ENCODE data around the gene FMN1. TPM values are rescaled to one million over a fixed set of nuclear protein-coding genes. Genes with fewer than 3 reads are reported as not detected.

Gene FMN1
- polyA plus RNA-seq, 2 of the 4 experiments (the other 2 are of a cell fraction): 0.53 to 2.2 TPM

GRCh38 chr15:33126559-33127290, 67.8 kb downstream of the FMN1 start:
- CTCF ChIA-PET: interaction anchor here (0.6 to 16.2 kb wide), 2 partner anchors 30 to 107 kb away, joined by 3 to 346 read pairs; no protein-coding TSS in a partner anchor
- WGBS (ENCODE audit: missing lambda C conversion rate): 44% methylated on average over 13 of the region's 13 CpGs
- FAIRE-seq (peak; percentile 18), DNase-seq (ENCODE audit: low read depth in 1 of 2, low spot score in 1 of 2) (peak; percentile 33 to 70), ATAC-seq (peak; percentile 62 to 68; a peak in 4 of 6 replicates)
- POLR2A ChIA-PET: no interaction called here
- H3K4me1 ChIP-seq: peaks cover 6% of the 10 kb centered on the region; the same call in 1 of the 3 replicates
- H3K4me3 ChIP-seq: no peak overlapping the region
- TF ChIP-seq RFX5 (IDR thresholded peaks at IDR 0.05) (no peak), POLR2A (IDR thresholded peaks at IDR 0.05; ENCODE audit: low read length) (no peak), FOXS1 (CRISPR knock-in tag; IDR thresholded peaks at IDR 0.05) (no peak), CHD4 (IDR thresholded peaks at IDR 0.05; ENCODE audit: borderline replicate concordance) (no peak), EHMT2 (IDR thresholded peaks at IDR 0.05; ENCODE audit: low read depth) (no peak), ZC3H11A (IDR thresholded peaks at IDR 0.05) (no peak), HOXB5 (CRISPR knock-in tag; IDR thresholded peaks at IDR 0.05) (no peak)
- H3K27ac ChIP-seq: no peak overlapping the region
- no peaks in the 10 kb centered on the region for H3K9me3 ChIP-seq
- peak overlapping the region; percentile 38; the same call in 1 of the 3 replicates for H3K4me2 ChIP-seq

- peak; percentile 59 for FAIRE-seq
- no peak for DNase-seq (ENCODE audit: low read depth in 1 of 2, low spot score in 1 of 2)
- TF ChIP-seq FOSB (CRISPR knock-in tag; IDR thresholded peaks at IDR 0.05) (no peak), JUN (IDR thresholded peaks at IDR 0.05) (no peak), EHMT2 (IDR thresholded peaks at IDR 0.05; ENCODE audit: low read depth) (no peak), HES2 (IDR thresholded peaks at IDR 0.05) (no peak), FOXS1 (CRISPR knock-in tag; IDR thresholded peaks at IDR 0.05) (no peak), HOXB5 (CRISPR knock-in tag; IDR thresholded peaks at IDR 0.05) (no peak), MAFK (IDR thresholded peaks at IDR 0.05; ENCODE audit: partially characterized antibody) (no peak), PBX3 (IDR thresholded peaks at IDR 0.05) (no peak)
- H3K4me3 ChIP-seq: no peak overlapping the region
- 86% methylated on average over 7 of the region's 7 CpGs for WGBS (ENCODE audit: missing lambda C conversion rate)
- H3K9me3 ChIP-seq: no peaks in the 10 kb centered on the region
- no peak overlapping the region for H3K4me2 ChIP-seq
- ATAC-seq: no peak
- 0 out of 3 replicates have a peak, but pooled peaks cover 6% of the 10 kb centered on the region for H3K4me1 ChIP-seq
- H3K27ac ChIP-seq: no peak overlapping the region
- POLR2A ChIA-PET: no interaction called here
- CTCF ChIA-PET: interaction anchor here (1.0 to 16.2 kb wide), 3 partner anchors 7 to 476 kb away, joined by 3 to 346 read pairs (median 83); no protein-coding TSS in a partner anchor
These were observed 68.5 kb downstream of the FMN1 start for GRCh38 chr15:33125894-33126537.

- no peak overlapping the region for H3K4me2 ChIP-seq
- H3K27ac ChIP-seq: no peak overlapping the region
- 44% methylated on average over 4 of the region's 4 CpGs for WGBS (ENCODE audit: missing lambda C conversion rate)
- FAIRE-seq (no peak), ATAC-seq (no peak), DNase-seq (ENCODE audit: low read depth in 1 of 2, low spot score in 1 of 2) (no peak)
- ChIA-PET CTCF (interaction anchor here (7.3 to 16.2 kb wide), 2 partner anchors 8 to 28 kb away, joined by 83 to 346 read pairs; no protein-coding TSS in a partner anchor), POLR2A (no interaction called here)
- no peak overlapping the region for H3K4me3 ChIP-seq
- TF ChIP-seq POLR2AphosphoS2 (conservative IDR thresholded peaks at IDR 0.05; ENCODE audit: low read length): no peak
- no peak for TF ChIP-seq CHD4 (IDR thresholded peaks at IDR 0.05; ENCODE audit: borderline replicate concordance)
- H3K4me1 ChIP-seq: 0 out of 3 replicates have a peak, but pooled peaks cover 6% of the 10 kb centered on the region
- no peaks in the 10 kb centered on the region for H3K9me3 ChIP-seq
These were observed 69.7 kb downstream of the FMN1 start for GRCh38 chr15:33124811-33125210.

- Histone ChIP-seq H3K4me1 (0 out of 3 replicates have a peak, but pooled peaks cover 6% of the 10 kb centered on the region), H3K4me3 (no peak overlapping the region), H3K4me2 (no peak overlapping the region), H3K9me3 (no peaks in the 10 kb centered on the region), H3K27ac (no peak overlapping the region)
- ChIA-PET POLR2A (no interaction called here), CTCF (interaction anchor here (1.1 to 16.2 kb wide), 4 partner anchors 9 to 475 kb away, joined by 4 to 346 read pairs (median 44); no protein-coding TSS in a partner anchor)
- FAIRE-seq (no peak), DNase-seq (ENCODE audit: low read depth in 1 of 2, low spot score in 1 of 2) (no peak), ATAC-seq (no peak)
- WGBS (ENCODE audit: missing lambda C conversion rate): 57% methylated on average over 4 of the region's 4 CpGs
- no peak for TF ChIP-seq ESRRA (IDR thresholded peaks at IDR 0.05; ENCODE audit: borderline replicate concordance, low read length)
- no peak for TF ChIP-seq CHD4 (IDR thresholded peaks at IDR 0.05; ENCODE audit: borderline replicate concordance)
- no peak for TF ChIP-seq NPAS2 (CRISPR knock-in tag; IDR thresholded peaks at IDR 0.05; ENCODE audit: borderline replicate concordance)
- TF ChIP-seq CTCF (IDR thresholded peaks at IDR 0.05): no peak
- no peak for TF ChIP-seq RNF2 (IDR thresholded peaks at IDR 0.05; ENCODE audit: borderline replicate concordance, low read depth)
- no peak for TF ChIP-seq ZFP36 (IDR thresholded peaks at IDR 0.05; ENCODE audit: borderline replicate concordance, partially characterized antibody)
- TF ChIP-seq HDAC2 (IDR thresholded peaks at IDR 0.05): no peak
- TF ChIP-seq CBX2 (IDR thresholded peaks at IDR 0.05; ENCODE audit: borderline replicate concordance, low read depth): no peak
These were observed 70.2 kb downstream of the FMN1 start for GRCh38 chr15:33124279-33124678.

All from A549 (cell line).